A549 (cell line): Measurements from ENCODE around the gene METTL24. TPM values are rescaled to one million over a fixed set of nuclear protein-coding genes. Genes with fewer than 3 reads are reported as not detected.

ENCODE experiments used
- ATAC-seq, 2 experiments: fragments of 200-7000 bp in 1 of 2; fragments of >200 bp in 1 of 2; cut with Nextera tagmentation in 1 of 2; cut with Tn5 transposase in 1 of 2; 3 replicates each; pipeline versions ENCODE4 v1.8.0 to v1.9.1; 2018 to 2020; ENCODE audit warnings: mild to moderate bottlenecking in 1 of 2, moderate library complexity in 1 of 2
- CTCF ChIA-PET: fragments of 300-600 bp; sonication (Branson Sonifier 250); formaldehyde crosslinking; extraction: SDS; loops from one replicate; lab custom pipeline; 2021; ENCODE audit warnings: antibody characterized with exemption, inconsistent platforms; lab: Yijun Ruan, JAX
- POLR2A ChIA-PET: fragments of 350-600 bp; formaldehyde crosslinking; extraction: SDS; loops from one replicate; lab custom pipeline; 2021; ENCODE audit warnings: antibody characterized with exemption, inconsistent platforms; lab: Yijun Ruan, JAX
- DNase-seq, 2 experiments: peaks; one replicate each; pipeline versions ENCODE4 v3.0.0 to v3.0.0-alpha.2; 2011 to 2016; ENCODE audit warnings: low read depth in 1 of 2, low spot score in 1 of 2
- FAIRE-seq: peaks from 2 replicates; lab custom pipeline; 2011; peaks lifted over from hg19 to GRCh38; lab: Jason Lieb, UNC
- H3K27ac ChIP-seq, 2 experiments: fragments of >200 bp; sonication (Bioruptor Twin); formaldehyde crosslinking; 3 replicates each; pipeline ENCODE4 v1.5.1; 2016 to 2017
- H3K4me1 ChIP-seq: fragments of >200 bp; sonication (Bioruptor Twin); formaldehyde crosslinking; 3 replicates; pipeline ENCODE4 v1.6.1; 2016
- H3K4me2 ChIP-seq: fragments of >200 bp; sonication (Bioruptor Twin); formaldehyde crosslinking; 3 replicates; pipeline ENCODE4 v1.6.1; 2016
- H3K4me3 ChIP-seq: fragments of >200 bp; sonication (Bioruptor Twin); formaldehyde crosslinking; 3 replicates; pipeline ENCODE4 v1.5.1; 2016
- H3K9me3 ChIP-seq: fragments of >200 bp; sonication (Bioruptor Twin); formaldehyde crosslinking; 3 replicates; pipeline ENCODE4 v1.6.1; 2016
- BHLHE40 ChIP-seq: IDR thresholded peaks from 2 replicates; pipeline ENCODE4 v1.6.1; 2012; ENCODE audit warnings: low read depth, low read length, inconsistent platforms
- EP300 ChIP-seq, 2 experiments: fragments of >200 bp; sonication (Bioruptor Twin); formaldehyde crosslinking; IDR thresholded peaks; 2 replicates in 1 of 2; 3 replicates in 1 of 2; pipeline ENCODE4 v1.6.1; 2016 to 2017
- ESRRA ChIP-seq: fragments of 150-350 bp; IDR thresholded peaks from 2 replicates; pipeline ENCODE4 v1.6.1; 2014; ENCODE audit warnings: mild to moderate bottlenecking, low read length, borderline replicate concordance
- FOSL2 ChIP-seq, 2 experiments: fragments of 450-650 bp in 1 of 2; fragments of >200 bp in 1 of 2; sonication (Bioruptor Twin) in 1 of 2; formaldehyde crosslinking; IDR thresholded peaks; 2 replicates each; pipeline versions ENCODE4 v1.5.0 to v1.6.1; 2016 to 2020; ENCODE audit warnings: mild to moderate bottlenecking in 1 of 2, moderate library complexity in 1 of 2
- FOXS1 ChIP-seq: fragments of 250-450 bp; sonication (Bioruptor Pico); IDR thresholded peaks from 2 replicates; pipeline ENCODE4 v1.5.0; 2020; ENCODE audit warnings: mild to moderate bottlenecking, moderate library complexity
- HOXB13 ChIP-seq: fragments of 250-450 bp; sonication (Bioruptor Pico); IDR thresholded peaks from 2 replicates; pipeline ENCODE4 v1.5.0; 2020; ENCODE audit warnings: low read depth, mild to moderate bottlenecking, moderate library complexity
- HOXB5 ChIP-seq: fragments of 250-450 bp; sonication (Bioruptor Pico); IDR thresholded peaks from 2 replicates; pipeline ENCODE4 v1.5.0; 2020; ENCODE audit warnings: mild to moderate bottlenecking, moderate library complexity
- JUNB ChIP-seq: fragments of >200 bp; sonication (Bioruptor Twin); formaldehyde crosslinking; IDR thresholded peaks from 2 replicates; pipeline ENCODE4 v1.6.1; 2016
- KDM1A ChIP-seq: fragments of 200-600 bp; sonication (generic); IDR thresholded peaks from 2 replicates; pipeline ENCODE4 v1.6.1; 2016; ENCODE audit warnings: low read depth, mild to moderate bottlenecking
- MAZ ChIP-seq: fragments of 150-350 bp; IDR thresholded peaks from 2 replicates; pipeline ENCODE4 v1.6.1; 2014; ENCODE audit warnings: antibody characterized with exemption, low read depth, low read length, borderline replicate concordance
- MYC ChIP-seq: IDR thresholded peaks from 2 replicates; pipeline ENCODE4 v1.6.1; 2012; ENCODE audit warnings: mild to moderate bottlenecking, inconsistent platforms, low read length, improper control_type of control experiment, borderline replicate concordance
- POLR2A ChIP-seq: IDR thresholded peaks from 2 replicates; pipeline ENCODE4 v1.6.1; 2012; ENCODE audit warnings: mild to moderate bottlenecking, low read length
- RAD21 ChIP-seq, 2 experiments: fragments of >200 bp in 1 of 2; sonication (Bioruptor Twin) in 1 of 2; formaldehyde crosslinking in 1 of 2; IDR thresholded peaks in 1 of 2; conservative IDR thresholded peaks in 1 of 2; 2 replicates in 1 of 2; 3 replicates in 1 of 2; pipeline ENCODE4 v1.6.1; 2012 to 2018; ENCODE audit warnings: inconsistent platforms in 1 of 2
- TFCP2L1 ChIP-seq: fragments of 250-450 bp; sonication (Bioruptor Pico); IDR thresholded peaks from 2 replicates; pipeline ENCODE4 v1.5.0; 2021; ENCODE audit warnings: mild to moderate bottlenecking
- ZC3H11A ChIP-seq: fragments of 450-650 bp; IDR thresholded peaks from 2 replicates; pipeline ENCODE4 v1.6.1; 2014; ENCODE audit warnings: antibody characterized with exemption, mild to moderate bottlenecking
- ZFP36 ChIP-seq: fragments of 450-650 bp; IDR thresholded peaks from 2 replicates; pipeline ENCODE4 v1.6.1; 2014; ENCODE audit warnings: borderline replicate concordance; ENCODE audit not compliant: partially characterized antibody
- ZNF302 ChIP-seq: fragments of 250-450 bp; sonication (Bioruptor Pico); IDR thresholded peaks from 2 replicates; pipeline ENCODE4 v1.9.0; 2021; ENCODE audit warnings: inconsistent platforms, mild to moderate bottlenecking, moderate library complexity
- WGBS: methylation state at CpG from one replicate; pipeline ENCODE4 v1.1.6; 2017; ENCODE audit errors: missing lambda C conversion rate; 5-methylcytosine and 5-hydroxymethylcytosine counted together
- polyA plus RNA-seq, 4 experiments: library from polyadenylated mRNA; depleted of rRNA in 3 of 4; stranded (reverse); fragments of >200 nt; fragmentation: RNase III in 1 of 4; extraction: RNeasy Plus Mini Kit Qiagen cat#74134 plus additional on column Dnase treatment in 1 of 4; gene quantifications; 2 replicates in 3 of 4; 3 replicates in 1 of 4; pipeline ENCODE4 v1.2.3, GENCODE V29; 2011 to 2017
- TF ChIP-seq, protein P1 (sequence below): fragments of 450-650 bp; IDR thresholded peaks from 2 replicates; pipeline ENCODE4 v1.6.1; 2014; ENCODE audit warnings: antibody characterized with exemption
- TF ChIP-seq, protein P2 (sequence below): fragments of >200 bp; sonication (Bioruptor Twin); formaldehyde crosslinking; IDR thresholded peaks from 3 replicates; pipeline ENCODE4 v1.5.1; 2016
- TF ChIP-seq, protein P3 (sequence below): fragments of 200-600 bp; sonication (generic); IDR thresholded peaks from 2 replicates; pipeline ENCODE4 v1.6.1; 2016; ENCODE audit warnings: antibody characterized with exemption, mild to moderate bottlenecking, moderate library complexity

The METTL24 gene
- polyA plus RNA-seq, 2 of the 4 experiments (the other 2 are of a cell fraction) = not detected

DNA sequence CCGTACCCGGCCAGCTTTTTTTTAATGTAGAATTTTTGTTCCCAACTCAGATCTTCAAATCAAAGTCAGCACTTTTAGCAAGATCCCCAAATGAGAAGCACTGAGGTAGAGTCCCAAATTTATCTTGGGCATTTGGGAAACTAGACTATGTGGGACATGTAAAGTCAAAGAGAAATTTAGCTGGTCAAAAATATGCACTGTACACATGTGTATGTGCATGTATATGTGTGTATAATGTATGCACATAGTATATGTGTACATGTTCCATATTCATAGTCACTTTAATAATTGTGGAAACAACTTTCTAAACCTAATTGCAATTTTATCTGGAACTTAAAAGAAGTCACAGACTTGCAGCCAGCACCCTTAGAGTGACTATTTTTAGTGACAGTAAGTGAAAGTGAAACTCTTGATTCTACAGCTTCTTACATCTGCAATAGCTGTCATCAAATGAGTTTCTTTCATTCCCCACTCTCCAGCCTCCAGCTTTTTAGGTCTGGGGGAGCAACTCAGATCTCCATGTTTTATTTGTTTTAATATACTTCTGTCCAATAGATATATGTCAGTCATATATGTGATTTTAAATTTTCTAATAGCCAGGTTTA, 124.3 kb downstream of the METTL24 start:
- ChIA-PET CTCF (no interaction called here), POLR2A (no interaction called here)
- TF ChIP-seq FOSL2 (IDR thresholded peaks at IDR 0.05) (no peak), FOSL2 (CRISPR knock-in tag; IDR thresholded peaks at IDR 0.05) (no peak), EP300 (IDR thresholded peaks at IDR 0.05) (no peak), ESRRA (no peak), FOXS1 (CRISPR knock-in tag) (no peak), ZNF302 (CRISPR knock-in tag) (no peak)
- FAIRE-seq (no peak), DNase-seq (no peak), ATAC-seq (no peak)
- Histone ChIP-seq H3K4me3 (no peak overlapping the region), H3K4me1 (no peaks in the 10 kb centered on the region), H3K27ac (no peak overlapping the region), H3K4me2 (no peak overlapping the region), H3K9me3 (no peaks in the 10 kb centered on the region)
- 95% methylated on average over 2 of the region's 2 CpGs for WGBS

DNA sequence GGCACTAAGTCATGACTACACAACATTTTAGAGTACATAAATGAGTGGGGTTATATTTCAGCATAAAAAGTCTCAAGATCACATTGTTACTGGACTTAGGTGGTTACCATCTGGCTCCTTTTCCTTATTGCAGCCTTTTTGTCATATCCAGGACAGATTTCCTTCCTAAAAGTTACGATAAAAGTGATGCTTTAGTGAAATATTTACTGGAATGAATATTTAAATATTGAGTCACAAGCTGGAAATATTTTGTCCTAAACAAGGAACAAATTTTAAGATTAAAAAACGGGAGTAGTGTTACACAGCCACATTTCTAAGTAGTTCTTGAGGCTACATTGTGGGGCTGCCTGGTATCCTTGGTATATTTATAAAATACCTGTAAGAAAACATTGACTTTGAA, 125.7 kb downstream of the METTL24 start:
- no peak for DNase-seq
- ATAC-seq = no peak
- Histone ChIP-seq H3K4me3 (no peak overlapping the region), H3K27ac (no peak overlapping the region), H3K4me2 (no peak overlapping the region), H3K9me3 (no peaks in the 10 kb centered on the region), H3K4me1 (no peaks in the 10 kb centered on the region)
- FAIRE-seq = no peak
- TF ChIP-seq BHLHE40 (no peak), HOXB5 (no peak), HOXB13 (no peak), MAZ (no peak), TFCP2L1 (CRISPR knock-in tag) (no peak), FOXS1 (CRISPR knock-in tag) (no peak), ZC3H11A (no peak), KDM1A (no peak), ZFP36 (no peak), JUNB (no peak)
- TF ChIP-seq, protein P1, sequence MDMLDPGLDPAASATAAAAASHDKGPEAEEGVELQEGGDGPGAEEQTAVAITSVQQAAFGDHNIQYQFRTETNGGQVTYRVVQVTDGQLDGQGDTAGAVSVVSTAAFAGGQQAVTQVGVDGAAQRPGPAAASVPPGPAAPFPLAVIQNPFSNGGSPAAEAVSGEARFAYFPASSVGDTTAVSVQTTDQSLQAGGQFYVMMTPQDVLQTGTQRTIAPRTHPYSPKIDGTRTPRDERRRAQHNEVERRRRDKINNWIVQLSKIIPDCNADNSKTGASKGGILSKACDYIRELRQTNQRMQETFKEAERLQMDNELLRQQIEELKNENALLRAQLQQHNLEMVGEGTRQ = no peak
- TF ChIP-seq, protein P2, sequence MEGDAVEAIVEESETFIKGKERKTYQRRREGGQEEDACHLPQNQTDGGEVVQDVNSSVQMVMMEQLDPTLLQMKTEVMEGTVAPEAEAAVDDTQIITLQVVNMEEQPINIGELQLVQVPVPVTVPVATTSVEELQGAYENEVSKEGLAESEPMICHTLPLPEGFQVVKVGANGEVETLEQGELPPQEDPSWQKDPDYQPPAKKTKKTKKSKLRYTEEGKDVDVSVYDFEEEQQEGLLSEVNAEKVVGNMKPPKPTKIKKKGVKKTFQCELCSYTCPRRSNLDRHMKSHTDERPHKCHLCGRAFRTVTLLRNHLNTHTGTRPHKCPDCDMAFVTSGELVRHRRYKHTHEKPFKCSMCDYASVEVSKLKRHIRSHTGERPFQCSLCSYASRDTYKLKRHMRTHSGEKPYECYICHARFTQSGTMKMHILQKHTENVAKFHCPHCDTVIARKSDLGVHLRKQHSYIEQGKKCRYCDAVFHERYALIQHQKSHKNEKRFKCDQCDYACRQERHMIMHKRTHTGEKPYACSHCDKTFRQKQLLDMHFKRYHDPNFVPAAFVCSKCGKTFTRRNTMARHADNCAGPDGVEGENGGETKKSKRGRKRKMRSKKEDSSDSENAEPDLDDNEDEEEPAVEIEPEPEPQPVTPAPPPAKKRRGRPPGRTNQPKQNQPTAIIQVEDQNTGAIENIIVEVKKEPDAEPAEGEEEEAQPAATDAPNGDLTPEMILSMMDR = no peak
- TF ChIP-seq, protein P3, sequence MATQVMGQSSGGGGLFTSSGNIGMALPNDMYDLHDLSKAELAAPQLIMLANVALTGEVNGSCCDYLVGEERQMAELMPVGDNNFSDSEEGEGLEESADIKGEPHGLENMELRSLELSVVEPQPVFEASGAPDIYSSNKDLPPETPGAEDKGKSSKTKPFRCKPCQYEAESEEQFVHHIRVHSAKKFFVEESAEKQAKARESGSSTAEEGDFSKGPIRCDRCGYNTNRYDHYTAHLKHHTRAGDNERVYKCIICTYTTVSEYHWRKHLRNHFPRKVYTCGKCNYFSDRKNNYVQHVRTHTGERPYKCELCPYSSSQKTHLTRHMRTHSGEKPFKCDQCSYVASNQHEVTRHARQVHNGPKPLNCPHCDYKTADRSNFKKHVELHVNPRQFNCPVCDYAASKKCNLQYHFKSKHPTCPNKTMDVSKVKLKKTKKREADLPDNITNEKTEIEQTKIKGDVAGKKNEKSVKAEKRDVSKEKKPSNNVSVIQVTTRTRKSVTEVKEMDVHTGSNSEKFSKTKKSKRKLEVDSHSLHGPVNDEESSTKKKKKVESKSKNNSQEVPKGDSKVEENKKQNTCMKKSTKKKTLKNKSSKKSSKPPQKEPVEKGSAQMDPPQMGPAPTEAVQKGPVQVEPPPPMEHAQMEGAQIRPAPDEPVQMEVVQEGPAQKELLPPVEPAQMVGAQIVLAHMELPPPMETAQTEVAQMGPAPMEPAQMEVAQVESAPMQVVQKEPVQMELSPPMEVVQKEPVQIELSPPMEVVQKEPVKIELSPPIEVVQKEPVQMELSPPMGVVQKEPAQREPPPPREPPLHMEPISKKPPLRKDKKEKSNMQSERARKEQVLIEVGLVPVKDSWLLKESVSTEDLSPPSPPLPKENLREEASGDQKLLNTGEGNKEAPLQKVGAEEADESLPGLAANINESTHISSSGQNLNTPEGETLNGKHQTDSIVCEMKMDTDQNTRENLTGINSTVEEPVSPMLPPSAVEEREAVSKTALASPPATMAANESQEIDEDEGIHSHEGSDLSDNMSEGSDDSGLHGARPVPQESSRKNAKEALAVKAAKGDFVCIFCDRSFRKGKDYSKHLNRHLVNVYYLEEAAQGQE = no peak
- ChIA-PET POLR2A (no interaction called here), CTCF (no interaction called here)
- 73% methylated on average over 2 of the region's 2 CpGs for WGBS

DNA sequence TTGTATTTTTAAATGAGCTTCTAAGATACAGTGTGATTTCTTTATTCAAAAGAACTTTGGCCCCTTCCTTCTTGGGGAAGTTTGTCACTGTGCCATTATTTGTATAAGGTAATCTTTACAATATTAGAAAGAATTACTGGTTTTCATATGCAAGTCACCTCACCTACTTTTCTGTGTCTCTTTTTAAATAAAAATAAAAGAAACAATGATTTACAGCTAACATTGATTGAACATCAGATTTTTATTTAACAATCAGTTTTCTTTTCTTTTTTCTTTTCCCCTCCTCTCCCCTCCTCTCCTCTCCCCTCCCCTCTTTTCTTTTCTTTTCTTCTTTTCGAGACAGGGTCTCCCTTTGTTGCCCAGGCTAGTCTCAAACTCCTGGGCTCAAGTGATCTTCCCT, 131.9 kb downstream of the METTL24 start:
- ChIA-PET CTCF (no interaction called here), POLR2A (no interaction called here)
- H3K4me1 ChIP-seq = no peaks in the 10 kb centered on the region
- TF ChIP-seq MYC = no peak
- TF ChIP-seq RAD21 (conservative IDR thresholded peaks at IDR 0.05 in 1 of 2, IDR thresholded peaks at IDR 0.05 in 1 of 2) = no peak
- TF ChIP-seq POLR2A = no peak
- no peak for TF ChIP-seq EP300 (IDR thresholded peaks at IDR 0.05)
- no peak for TF ChIP-seq FOXS1 (CRISPR knock-in tag)
- 90% methylated on average over 1 of the region's 1 CpG for WGBS
- H3K4me2 ChIP-seq = no peak overlapping the region
- no peak overlapping the region for H3K27ac ChIP-seq
- H3K9me3 ChIP-seq = no peaks in the 10 kb centered on the region
- ATAC-seq = no peak
- no peak for DNase-seq
- no peak for FAIRE-seq
- H3K4me3 ChIP-seq = no peak overlapping the region
